ENCODE data around the gene MRPL21.

DNA sequence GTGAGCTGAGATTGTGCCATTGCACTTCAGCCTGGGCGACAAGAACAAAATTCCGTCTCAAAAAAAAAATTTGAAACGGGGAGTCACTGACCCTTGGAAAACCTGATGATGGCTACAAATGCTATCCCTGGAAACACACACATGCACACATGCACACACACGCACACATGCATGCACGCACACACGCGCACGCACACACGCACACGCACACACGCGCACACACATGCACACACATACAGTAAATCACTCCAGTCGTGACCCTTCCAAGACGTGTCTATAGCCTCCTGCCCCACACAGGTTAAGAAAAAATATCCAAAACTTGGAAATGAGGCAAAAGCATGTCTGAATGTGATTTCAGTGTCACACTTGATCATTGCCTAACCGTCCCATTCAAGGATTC lies 55.2 kb downstream of the MRPL21 start:
- TF ChIP-seq MYC (IDR thresholded peaks at IDR 0.05; ENCODE audit: borderline replicate concordance, low read length): no peak
- TF ChIP-seq, protein P1, sequence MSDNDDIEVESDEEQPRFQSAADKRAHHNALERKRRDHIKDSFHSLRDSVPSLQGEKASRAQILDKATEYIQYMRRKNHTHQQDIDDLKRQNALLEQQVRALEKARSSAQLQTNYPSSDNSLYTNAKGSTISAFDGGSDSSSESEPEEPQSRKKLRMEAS (IDR thresholded peaks at IDR 0.05): no peak
- no peak for TF ChIP-seq TP53 (CRISPR knock-in tag; IDR thresholded peaks at IDR 0.05)
- TF ChIP-seq CTCF (IDR thresholded peaks at IDR 0.05): no peak
- no peak for TF ChIP-seq POLR2A (IDR thresholded peaks at IDR 0.05; ENCODE audit: low read length)
- TF ChIP-seq MAZ (IDR thresholded peaks at IDR 0.05; ENCODE audit: borderline replicate concordance, low read depth, low read length): no peak
- TF ChIP-seq RAD21 (conservative IDR thresholded peaks at IDR 0.05 in 1 of 2, IDR thresholded peaks at IDR 0.05 in 1 of 2): no peak
- TF ChIP-seq ZC3H11A (IDR thresholded peaks at IDR 0.05): no peak
- TF ChIP-seq JUN (IDR thresholded peaks at IDR 0.05): no peak
- no peak for TF ChIP-seq REST (IDR thresholded peaks at IDR 0.05)
- no peak for TF ChIP-seq BHLHE40 (IDR thresholded peaks at IDR 0.05; ENCODE audit: low read depth, low read length)
- no peak for TF ChIP-seq CEBPB (IDR thresholded peaks at IDR 0.05)

Measured in A549 (cell line).